Endothelial cell of umbilical vein (primary cell): Measurements from ENCODE around the gene MPG.

Source experiments
- EZH2 ChIP-seq: IDR thresholded peaks from 2 replicates; pipeline ENCODE4 v1.6.1; 2012; ENCODE audit warnings: borderline replicate concordance, low read depth, mild to moderate bottlenecking, moderate library complexity, low read length, inconsistent platforms; ENCODE audit not compliant: severe bottlenecking
- FOS ChIP-seq: IDR thresholded peaks from 2 replicates; pipeline ENCODE4 v1.6.1; 2011; ENCODE audit warnings: mild to moderate bottlenecking, low read length, moderate library complexity, borderline replicate concordance; ENCODE audit not compliant: insufficient read depth
- JUN ChIP-seq: IDR thresholded peaks from 2 replicates; pipeline ENCODE4 v1.6.1; 2011; ENCODE audit warnings: borderline replicate concordance, low read depth; ENCODE audit not compliant: insufficient read length, insufficient read depth
- POLR2A ChIP-seq: IDR thresholded peaks from 2 replicates; pipeline ENCODE4 v1.6.1; 2012; ENCODE audit warnings: low read depth, mild to moderate bottlenecking, control low read depth, low read length
- POLR2AphosphoS5 ChIP-seq: IDR thresholded peaks from 2 replicates; pipeline ENCODE4 v1.6.1; 2012; ENCODE audit warnings: low read depth, mild to moderate bottlenecking, control low read depth, low read length, moderate library complexity; ENCODE audit not compliant: insufficient read depth
- TF ChIP-seq, protein P1 (sequence below), 2 donors: IDR thresholded peaks; 1 replicate in 1 of 2; 2 replicates in 1 of 2; pipeline ENCODE4 v1.5.1; 2011; ENCODE audit warnings: low read length in 2 of 2, mild to moderate bottlenecking in 2 of 2, moderate library complexity in 2 of 2, control low read depth in 1 of 2, inconsistent platforms in 1 of 2, low read depth in 1 of 2; ENCODE audit not compliant: insufficient read depth in 1 of 2; ENCODE audit errors: extremely low read depth in 1 of 2
- TF ChIP-seq, protein P2 (sequence below): IDR thresholded peaks from 2 replicates; pipeline ENCODE4 v1.6.1; 2011; ENCODE audit not compliant: insufficient read depth, insufficient read length

DNA sequence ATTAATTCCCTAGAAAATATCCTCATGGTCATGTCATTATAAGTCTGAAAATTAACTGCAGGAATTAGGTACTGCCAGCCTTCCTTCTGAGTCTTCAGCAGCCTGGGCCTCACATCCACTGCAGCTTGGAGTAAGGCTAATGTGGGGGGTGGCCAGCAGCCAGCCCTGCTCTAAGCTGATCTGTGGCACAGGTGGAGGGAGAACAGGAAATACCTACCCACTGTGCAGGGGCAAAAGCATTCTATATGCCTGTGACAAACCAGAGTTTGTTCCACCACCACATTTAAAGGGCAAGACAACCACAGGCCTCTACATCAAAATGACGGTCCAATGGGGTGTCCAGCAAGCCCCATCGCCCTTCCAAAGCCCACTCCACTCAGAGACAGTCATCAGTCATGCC lies 51.0 kb downstream of the MPG start:
- TF ChIP-seq JUN (no peak), POLR2A (no peak), EZH2 (no peak), FOS (no peak), POLR2AphosphoS5 (no peak)
- TF ChIP-seq, protein P1, sequence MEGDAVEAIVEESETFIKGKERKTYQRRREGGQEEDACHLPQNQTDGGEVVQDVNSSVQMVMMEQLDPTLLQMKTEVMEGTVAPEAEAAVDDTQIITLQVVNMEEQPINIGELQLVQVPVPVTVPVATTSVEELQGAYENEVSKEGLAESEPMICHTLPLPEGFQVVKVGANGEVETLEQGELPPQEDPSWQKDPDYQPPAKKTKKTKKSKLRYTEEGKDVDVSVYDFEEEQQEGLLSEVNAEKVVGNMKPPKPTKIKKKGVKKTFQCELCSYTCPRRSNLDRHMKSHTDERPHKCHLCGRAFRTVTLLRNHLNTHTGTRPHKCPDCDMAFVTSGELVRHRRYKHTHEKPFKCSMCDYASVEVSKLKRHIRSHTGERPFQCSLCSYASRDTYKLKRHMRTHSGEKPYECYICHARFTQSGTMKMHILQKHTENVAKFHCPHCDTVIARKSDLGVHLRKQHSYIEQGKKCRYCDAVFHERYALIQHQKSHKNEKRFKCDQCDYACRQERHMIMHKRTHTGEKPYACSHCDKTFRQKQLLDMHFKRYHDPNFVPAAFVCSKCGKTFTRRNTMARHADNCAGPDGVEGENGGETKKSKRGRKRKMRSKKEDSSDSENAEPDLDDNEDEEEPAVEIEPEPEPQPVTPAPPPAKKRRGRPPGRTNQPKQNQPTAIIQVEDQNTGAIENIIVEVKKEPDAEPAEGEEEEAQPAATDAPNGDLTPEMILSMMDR (IDR thresholded peaks at IDR 0.05; ENCODE audit: extremely low read depth in 1 of 2, insufficient read depth in 1 of 2, low read depth in 1 of 2, low read length in 2 of 2): no peak
- TF ChIP-seq, protein P2, sequence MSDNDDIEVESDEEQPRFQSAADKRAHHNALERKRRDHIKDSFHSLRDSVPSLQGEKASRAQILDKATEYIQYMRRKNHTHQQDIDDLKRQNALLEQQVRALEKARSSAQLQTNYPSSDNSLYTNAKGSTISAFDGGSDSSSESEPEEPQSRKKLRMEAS: no peak
